Measurements from ENCODE around the gene TNXB. TPM values are rescaled to one million over a fixed set of nuclear protein-coding genes. Genes with fewer than 3 reads are reported as not detected.
"Not testable (repeated sequence)": the region's sequence is repeated elsewhere in the genome, so short reads cannot be mapped to it uniquely, and the experiment has no call there.

Gene TNXB
- polyA plus RNA-seq, 1 donor from 2014 or later: 3.3 TPM

DNA sequence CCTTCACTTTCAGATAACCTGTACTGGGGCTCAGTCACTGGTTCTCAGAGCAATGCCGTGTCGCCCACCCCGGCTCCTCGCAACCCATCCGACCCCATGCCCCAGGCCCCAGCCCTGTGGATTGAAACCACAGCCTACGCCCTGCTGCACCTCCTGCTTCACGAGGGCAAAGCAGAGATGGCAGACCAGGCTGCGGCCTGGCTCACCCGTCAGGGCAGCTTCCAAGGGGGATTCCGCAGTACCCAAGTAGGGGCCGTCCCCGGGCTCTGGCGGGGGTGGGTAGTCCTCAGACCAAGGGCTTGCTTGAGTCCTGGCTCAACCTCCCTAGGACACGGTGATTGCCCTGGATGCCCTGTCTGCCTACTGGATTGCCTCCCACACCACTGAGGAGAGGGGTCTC, 79.6 kb downstream of the TNXB start:
- H3K9me3 ChIP-seq (ENCODE audit: low read length); H3K36me3 ChIP-seq (ENCODE audit: insufficient read depth, low read length); H3K27me3 ChIP-seq (ENCODE audit: insufficient read depth, low read depth, low read length); H3K4me2 ChIP-seq (ENCODE audit: low read length); H3F3A ChIP-seq (ENCODE audit: insufficient read depth, low read length, poor library complexity, severe bottlenecking); H2AFZ ChIP-seq (ENCODE audit: low read depth, low read length); H3K9ac ChIP-seq (ENCODE audit: low read length); H3K4me3 ChIP-seq (ENCODE audit: low read length); H3K27ac ChIP-seq (ENCODE audit: low read length); H3K79me2 ChIP-seq (replicated peaks; ENCODE audit: insufficient read depth, low read length); H4K20me1 ChIP-seq (ENCODE audit: insufficient read depth); H3K9me2 ChIP-seq (ENCODE audit: insufficient read depth, low read length): not testable (repeated sequence)

DNA sequence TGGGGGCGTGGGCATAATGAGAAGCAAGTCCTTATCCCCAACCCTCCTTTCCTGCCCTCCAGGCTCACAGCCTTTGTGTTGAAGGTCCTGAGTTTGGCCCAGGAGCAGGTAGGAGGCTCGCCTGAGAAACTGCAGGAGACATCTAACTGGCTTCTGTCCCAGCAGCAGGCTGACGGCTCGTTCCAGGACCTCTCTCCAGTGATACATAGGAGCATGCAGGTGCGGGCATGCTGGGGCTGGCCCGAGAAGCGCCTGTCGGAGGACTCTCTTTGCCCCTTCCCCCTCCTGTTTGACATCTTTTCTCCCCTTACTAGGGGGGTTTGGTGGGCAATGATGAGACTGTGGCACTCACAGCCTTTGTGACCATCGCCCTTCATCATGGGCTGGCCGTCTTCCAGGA, 80.5 kb downstream of the TNXB start:
- H3K36me3 ChIP-seq (ENCODE audit: insufficient read depth, low read length); H3K79me2 ChIP-seq (replicated peaks; ENCODE audit: insufficient read depth, low read length); H4K20me1 ChIP-seq (ENCODE audit: insufficient read depth); H3K9me2 ChIP-seq (ENCODE audit: insufficient read depth, low read length); H3K4me2 ChIP-seq (ENCODE audit: low read length); H3K27ac ChIP-seq (ENCODE audit: low read length); H2AFZ ChIP-seq (ENCODE audit: low read depth, low read length); H3K9me3 ChIP-seq (ENCODE audit: low read length); H3K4me3 ChIP-seq (ENCODE audit: low read length); H3F3A ChIP-seq (ENCODE audit: insufficient read depth, low read length, poor library complexity, severe bottlenecking); H3K9ac ChIP-seq (ENCODE audit: low read length); H3K27me3 ChIP-seq (ENCODE audit: insufficient read depth, low read depth, low read length): not testable (repeated sequence)

DNA sequence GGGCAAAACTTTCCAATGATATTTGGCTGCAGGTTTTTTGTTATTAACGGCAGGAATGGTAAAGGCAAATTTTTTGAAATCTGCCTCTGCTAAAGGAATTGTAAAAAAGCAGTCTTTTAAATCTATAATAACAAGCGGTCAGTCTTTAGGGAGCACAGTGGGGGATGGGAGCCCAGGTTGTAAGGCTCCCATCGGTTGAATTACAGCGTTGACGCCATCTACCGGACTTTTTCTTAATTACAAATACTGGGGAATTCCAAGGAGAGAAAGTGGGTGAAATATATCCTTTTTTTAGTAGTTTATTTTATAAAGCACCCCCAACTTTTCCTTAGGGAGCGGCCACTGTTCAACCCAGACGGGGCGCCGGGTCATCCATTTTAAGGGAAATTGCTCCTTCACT, 87.0 kb downstream of the TNXB start:
- H2AFZ ChIP-seq (ENCODE audit: low read depth, low read length); H3K9ac ChIP-seq (ENCODE audit: low read length); H3K9me2 ChIP-seq (ENCODE audit: insufficient read depth, low read length); H3K79me2 ChIP-seq (replicated peaks; ENCODE audit: insufficient read depth, low read length); H3K27me3 ChIP-seq (ENCODE audit: insufficient read depth, low read depth, low read length); H4K20me1 ChIP-seq (ENCODE audit: insufficient read depth); H3K9me3 ChIP-seq (ENCODE audit: low read length); H3F3A ChIP-seq (ENCODE audit: insufficient read depth, low read length, poor library complexity, severe bottlenecking); H3K4me3 ChIP-seq (ENCODE audit: low read length); H3K36me3 ChIP-seq (ENCODE audit: insufficient read depth, low read length); H3K27ac ChIP-seq (ENCODE audit: low read length); H3K4me2 ChIP-seq (ENCODE audit: low read length): not testable (repeated sequence)

DNA sequence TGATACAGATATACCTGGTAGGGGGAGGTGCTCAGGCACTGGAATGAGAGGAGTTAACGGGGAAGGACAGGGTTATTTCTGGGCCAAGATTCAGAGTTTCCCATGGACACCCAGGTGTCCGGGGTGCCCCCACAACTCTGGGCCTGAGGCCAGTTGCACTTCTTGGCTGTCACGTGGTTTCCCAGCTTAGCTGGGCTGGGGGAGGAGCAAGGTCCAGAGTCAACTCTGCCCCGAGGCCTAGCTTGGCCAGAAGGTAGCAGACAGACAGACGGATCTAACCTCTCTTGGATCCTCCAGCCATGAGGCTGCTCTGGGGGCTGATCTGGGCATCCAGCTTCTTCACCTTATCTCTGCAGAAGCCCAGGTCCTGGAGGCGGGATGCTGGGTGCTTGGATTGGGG, 94.6 kb downstream of the TNXB start, which contains the start of gene C4B:
Gene C4B (plus strand): TSS at position 249 of the 400 bp plus-strand sequence. CDS start 51 bp downstream, at position 300.
- H3K27ac ChIP-seq (ENCODE audit: low read length); H3K79me2 ChIP-seq (replicated peaks; ENCODE audit: insufficient read depth, low read length); H4K20me1 ChIP-seq (ENCODE audit: insufficient read depth); H3K4me2 ChIP-seq (ENCODE audit: low read length); H3F3A ChIP-seq (ENCODE audit: insufficient read depth, low read length, poor library complexity, severe bottlenecking); H3K9me3 ChIP-seq (ENCODE audit: low read length); H3K9me2 ChIP-seq (ENCODE audit: insufficient read depth, low read length); H3K27me3 ChIP-seq (ENCODE audit: insufficient read depth, low read depth, low read length); H3K36me3 ChIP-seq (ENCODE audit: insufficient read depth, low read length); H3K4me3 ChIP-seq (ENCODE audit: low read length); H2AFZ ChIP-seq (ENCODE audit: low read depth, low read length); H3K9ac ChIP-seq (ENCODE audit: low read length): not testable (repeated sequence)

DNA sequence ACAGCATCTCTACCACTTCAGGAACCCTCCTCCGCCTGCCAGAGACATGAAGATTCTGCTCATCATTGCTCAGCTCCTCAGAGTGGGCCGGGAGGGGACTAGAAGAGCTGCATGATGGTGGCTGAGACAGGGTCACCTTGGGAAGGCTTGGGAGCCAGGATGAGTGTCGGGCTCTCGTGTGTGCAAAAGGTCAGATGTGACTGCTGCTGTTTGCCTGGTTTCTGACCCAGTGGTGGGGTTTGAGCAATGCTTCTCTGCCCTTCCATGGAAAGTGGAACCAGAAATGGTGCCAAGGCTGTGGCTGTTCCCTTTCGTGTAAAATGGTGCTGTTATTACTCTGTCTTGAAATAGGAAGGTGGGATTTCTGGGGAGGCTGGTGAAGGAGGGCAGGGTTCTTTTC, 95.4 kb downstream of the TNXB start:
- H3F3A ChIP-seq (ENCODE audit: insufficient read depth, low read length, poor library complexity, severe bottlenecking); H2AFZ ChIP-seq (ENCODE audit: low read depth, low read length); H3K79me2 ChIP-seq (replicated peaks; ENCODE audit: insufficient read depth, low read length); H3K9ac ChIP-seq (ENCODE audit: low read length); H3K27ac ChIP-seq (ENCODE audit: low read length); H3K9me2 ChIP-seq (ENCODE audit: insufficient read depth, low read length); H3K4me2 ChIP-seq (ENCODE audit: low read length); H3K27me3 ChIP-seq (ENCODE audit: insufficient read depth, low read depth, low read length); H4K20me1 ChIP-seq (ENCODE audit: insufficient read depth); H3K36me3 ChIP-seq (ENCODE audit: insufficient read depth, low read length); H3K9me3 ChIP-seq (ENCODE audit: low read length); H3K4me3 ChIP-seq (ENCODE audit: low read length): not testable (repeated sequence)

DNA sequence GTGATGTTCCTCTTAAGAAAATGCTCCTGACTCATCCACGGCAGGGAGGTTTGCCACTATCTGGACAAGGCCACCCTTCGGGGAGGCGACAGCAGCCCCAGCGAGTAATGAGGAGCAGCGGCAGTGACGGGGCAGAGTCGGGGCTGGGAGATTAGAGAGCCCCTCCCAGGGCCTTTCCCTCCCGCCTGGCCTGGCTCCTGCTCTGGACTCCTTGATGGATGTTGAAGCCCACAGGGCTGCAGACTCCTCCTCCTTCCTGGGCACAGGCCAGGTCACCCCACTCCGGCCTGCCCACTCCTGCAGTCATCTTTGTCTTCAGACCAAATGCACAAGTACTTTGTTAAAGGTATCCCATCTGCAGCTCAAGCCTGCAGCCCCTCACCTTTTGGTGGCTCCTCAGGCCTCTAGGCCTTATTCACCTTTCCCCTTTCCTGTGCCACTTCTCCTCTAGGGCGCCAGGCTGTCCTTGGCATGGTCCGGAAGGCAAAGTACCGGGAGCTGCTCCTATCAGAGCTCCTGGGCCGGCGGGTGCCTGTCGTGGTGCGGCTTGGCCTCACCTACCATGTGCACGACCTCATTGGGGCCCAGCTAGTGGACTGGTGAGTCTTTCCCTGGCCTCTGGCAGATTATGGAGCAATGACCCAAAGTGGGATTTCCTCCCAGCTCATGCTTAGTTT, 96.1 kb downstream of the TNXB start:
- H3K9me2 ChIP-seq (ENCODE audit: insufficient read depth, low read length); H3F3A ChIP-seq (ENCODE audit: insufficient read depth, low read length, poor library complexity, severe bottlenecking); H3K27me3 ChIP-seq (ENCODE audit: insufficient read depth, low read depth, low read length); H3K36me3 ChIP-seq (ENCODE audit: insufficient read depth, low read length); H3K27ac ChIP-seq (ENCODE audit: low read length); H3K9me3 ChIP-seq (ENCODE audit: low read length); H2AFZ ChIP-seq (ENCODE audit: low read depth, low read length); H4K20me1 ChIP-seq (ENCODE audit: insufficient read depth); H3K79me2 ChIP-seq (replicated peaks; ENCODE audit: insufficient read depth, low read length); H3K4me3 ChIP-seq (ENCODE audit: low read length); H3K4me2 ChIP-seq (ENCODE audit: low read length); H3K9ac ChIP-seq (ENCODE audit: low read length): not testable (repeated sequence)

DNA sequence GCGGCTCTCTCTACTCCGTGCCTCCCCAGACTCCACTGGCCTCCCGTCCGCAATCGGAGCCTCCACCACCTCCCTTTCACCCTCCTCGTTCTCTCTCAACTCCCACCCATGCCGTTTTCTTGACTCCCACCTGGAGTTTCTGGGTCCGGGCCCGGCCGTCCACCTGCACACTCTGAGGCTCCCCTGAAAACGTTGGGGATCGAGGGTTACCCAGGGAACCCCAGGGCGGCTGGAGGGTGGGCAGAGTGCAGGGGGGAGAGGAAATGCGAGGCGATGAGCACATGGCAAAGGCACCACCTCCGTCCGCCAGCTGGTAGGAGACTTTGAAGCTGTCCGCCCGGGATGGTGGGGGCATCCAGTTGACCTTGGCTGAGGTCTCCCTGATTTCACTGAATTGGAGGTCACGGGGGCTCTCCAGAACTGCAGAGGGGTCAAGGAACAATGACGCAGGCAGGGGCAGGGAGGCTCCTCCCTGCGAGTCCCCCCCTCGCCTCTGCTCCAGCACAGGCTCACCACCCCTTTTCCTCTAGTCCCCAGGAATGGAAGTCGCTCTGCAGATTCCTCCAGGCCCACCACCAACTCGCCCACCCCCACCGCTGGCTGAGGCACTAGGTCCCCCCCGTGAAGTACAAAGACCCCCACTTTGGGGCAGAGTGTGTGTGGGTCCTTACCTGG, 98.1 kb downstream of the TNXB start:
- not testable (repeated sequence) for H3K9me3 ChIP-seq (ENCODE audit: low read length); H3K4me3 ChIP-seq (ENCODE audit: low read length); H3K27me3 ChIP-seq (ENCODE audit: insufficient read depth, low read depth, low read length); H3K36me3 ChIP-seq (ENCODE audit: insufficient read depth, low read length); H3K79me2 ChIP-seq (replicated peaks; ENCODE audit: insufficient read depth, low read length); H3K9me2 ChIP-seq (ENCODE audit: insufficient read depth, low read length); H3K9ac ChIP-seq (ENCODE audit: low read length); H3K4me2 ChIP-seq (ENCODE audit: low read length); H3F3A ChIP-seq (ENCODE audit: insufficient read depth, low read length, poor library complexity, severe bottlenecking); H3K27ac ChIP-seq (ENCODE audit: low read length); H2AFZ ChIP-seq (ENCODE audit: low read depth, low read length); H4K20me1 ChIP-seq (ENCODE audit: insufficient read depth)

DNA sequence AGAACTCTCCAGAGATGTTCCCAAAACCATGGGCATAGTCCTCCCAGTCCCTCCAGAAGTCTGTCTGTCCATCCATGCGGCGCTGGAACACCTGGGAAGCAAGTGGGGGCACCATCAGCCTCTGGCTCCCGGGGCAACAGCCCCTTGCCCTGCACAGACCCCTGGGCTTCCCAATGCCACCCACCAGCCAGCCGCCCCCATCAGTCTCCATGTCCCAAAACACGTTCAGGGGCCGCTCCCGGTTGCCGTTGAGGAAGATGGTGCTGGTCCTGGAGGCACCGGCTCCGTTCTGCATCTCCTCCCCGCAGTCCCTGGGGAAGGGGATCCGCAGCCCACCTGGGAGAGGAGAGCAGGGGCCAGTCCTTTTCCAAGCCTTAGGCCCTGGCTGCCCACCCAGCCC, 99.6 kb downstream of the TNXB start:
- H3K9ac ChIP-seq (ENCODE audit: low read length); H3F3A ChIP-seq (ENCODE audit: insufficient read depth, low read length, poor library complexity, severe bottlenecking); H3K9me2 ChIP-seq (ENCODE audit: insufficient read depth, low read length); H3K4me2 ChIP-seq (ENCODE audit: low read length); H3K79me2 ChIP-seq (replicated peaks; ENCODE audit: insufficient read depth, low read length); H3K9me3 ChIP-seq (ENCODE audit: low read length); H3K4me3 ChIP-seq (ENCODE audit: low read length); H3K36me3 ChIP-seq (ENCODE audit: insufficient read depth, low read length); H3K27me3 ChIP-seq (ENCODE audit: insufficient read depth, low read depth, low read length); H4K20me1 ChIP-seq (ENCODE audit: insufficient read depth); H2AFZ ChIP-seq (ENCODE audit: low read depth, low read length); H3K27ac ChIP-seq (ENCODE audit: low read length): not testable (repeated sequence)

All from neural cell (in vitro differentiated cells).